ENCODE data around the gene NT5DC1.

DNA sequence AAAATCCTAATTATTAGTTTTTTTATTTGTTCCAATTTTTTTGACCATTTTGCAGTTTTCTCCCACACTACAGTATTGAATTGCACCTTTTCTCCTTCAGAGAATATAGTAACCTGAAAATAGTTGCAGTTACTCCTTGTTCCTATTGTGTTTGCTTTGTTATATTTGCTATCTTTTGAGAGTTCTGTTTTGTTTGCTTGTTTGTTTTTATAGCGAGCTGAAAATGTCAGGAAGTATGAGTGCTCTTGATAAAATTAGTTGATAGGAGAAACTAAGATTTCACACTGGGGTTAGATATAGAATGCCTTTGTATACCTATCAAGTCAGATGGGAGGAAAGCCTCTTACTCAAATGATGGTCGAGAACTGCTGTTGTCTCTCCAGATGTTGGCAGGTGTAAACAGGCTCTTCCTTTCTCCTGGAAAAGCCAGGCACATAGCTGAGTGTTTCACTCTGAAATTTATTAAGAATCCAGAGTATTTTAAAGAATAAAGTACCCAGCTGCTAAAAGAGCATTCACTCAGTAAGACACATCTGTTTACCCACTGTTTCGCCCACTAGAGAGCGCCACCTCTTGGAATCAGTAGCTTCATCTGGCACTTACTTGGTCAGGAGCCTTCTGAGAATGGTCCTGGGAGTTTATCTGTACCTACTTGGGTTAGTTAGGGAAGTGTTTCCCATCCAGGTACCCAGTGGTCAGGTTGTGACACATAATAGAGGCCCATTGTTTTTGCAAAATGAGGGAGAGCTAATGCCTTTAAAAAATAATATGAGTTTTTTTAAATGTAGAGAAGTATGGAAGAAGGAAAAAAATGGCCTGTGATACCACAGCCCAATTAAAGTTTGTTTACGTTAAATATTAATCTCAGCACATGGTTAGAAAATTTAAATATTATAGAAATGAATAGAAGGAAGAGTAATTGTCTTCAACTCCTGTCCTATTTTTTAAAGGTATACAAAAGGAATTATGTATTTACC is 11.2 kb downstream of the NT5DC1 start:
- TF ChIP-seq CTCF (IDR thresholded peaks at IDR 0.05 in 8 of 11, conservative IDR thresholded peaks at IDR 0.05 in 3 of 11) (peak in 5 of 11 experiments; percentile 30 to 47 (median 36)), POLR2A (IDR thresholded peaks at IDR 0.05) (no peak), POLR2AphosphoS5 (IDR thresholded peaks at IDR 0.05) (no peak)

All from spleen (tissue), 7 donors.